GM19351 (cell line): Measurements from ENCODE around the gene KCNAB1.
"Not testable (repeated sequence)": the region's sequence is repeated elsewhere in the genome, so short reads cannot be mapped to it uniquely, and the experiment has no call there.

Experiments
- ATAC-seq: cut with Tn5 transposase; IDR thresholded peaks from one replicate; pipeline ENCODE4 v1.9.1; 2021; ENCODE audit warnings: mild to moderate bottlenecking, moderate library complexity; ENCODE audit not compliant: unreplicated experiment

KCNAB1 gene

DNA sequence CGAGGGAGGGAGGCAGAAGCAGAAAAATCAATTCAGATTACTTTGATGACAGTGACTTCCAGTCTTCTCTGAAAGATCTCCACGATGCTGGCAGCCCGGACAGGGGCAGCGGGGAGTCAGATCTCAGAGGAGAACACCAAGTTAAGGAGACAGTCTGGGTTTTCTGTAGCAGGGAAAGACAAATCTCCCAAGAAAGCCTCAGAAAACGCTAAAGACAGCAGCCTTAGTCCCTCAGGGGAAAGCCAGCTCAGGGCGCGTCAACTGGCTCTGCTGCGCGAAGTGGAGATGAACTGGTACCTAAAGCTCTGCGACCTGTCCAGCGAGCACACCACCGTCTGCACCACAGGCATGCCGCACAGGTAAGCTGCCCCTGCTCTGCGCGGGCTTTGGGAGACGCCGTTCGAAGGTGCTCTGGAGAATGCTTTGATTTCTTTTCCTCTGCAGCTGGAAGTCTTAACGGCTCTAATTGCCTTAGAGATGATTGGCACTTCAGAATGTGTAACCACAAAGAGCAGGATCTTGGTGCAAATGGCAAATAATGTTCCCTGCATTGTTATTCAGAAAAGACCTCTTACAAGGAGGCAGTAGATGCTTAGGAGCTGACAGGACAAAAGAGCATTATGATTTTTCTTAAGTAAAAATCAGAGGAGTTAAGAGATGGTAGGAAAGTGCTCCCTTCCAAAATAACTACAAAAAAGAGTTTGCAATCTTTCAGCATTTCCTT, at the start of gene KCNAB1:
KCNAB1 (plus strand) TSS at position 51 of the 724 bp plus-strand sequence.
- ATAC-seq: no peak

DNA sequence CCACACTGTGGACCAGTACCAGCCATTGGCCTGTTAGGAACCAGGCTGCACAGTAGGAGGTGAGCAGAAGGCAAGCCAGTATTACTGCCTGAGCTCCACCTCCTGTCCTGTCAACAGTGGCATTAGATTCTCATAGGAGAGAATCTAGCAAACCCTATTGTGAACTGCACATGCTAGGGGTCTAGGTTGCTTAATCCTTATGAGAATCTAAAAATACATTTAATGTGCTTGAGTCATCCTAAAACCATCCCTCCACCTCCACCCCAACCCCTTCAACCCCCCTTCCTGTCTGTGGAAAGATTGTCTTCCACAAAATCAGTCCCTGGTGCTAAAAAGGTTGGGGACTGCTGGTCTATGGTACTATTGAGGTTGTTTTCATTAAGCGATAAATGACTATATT, 49.3 kb upstream of the KCNAB1 start:
- no peak for ATAC-seq

DNA sequence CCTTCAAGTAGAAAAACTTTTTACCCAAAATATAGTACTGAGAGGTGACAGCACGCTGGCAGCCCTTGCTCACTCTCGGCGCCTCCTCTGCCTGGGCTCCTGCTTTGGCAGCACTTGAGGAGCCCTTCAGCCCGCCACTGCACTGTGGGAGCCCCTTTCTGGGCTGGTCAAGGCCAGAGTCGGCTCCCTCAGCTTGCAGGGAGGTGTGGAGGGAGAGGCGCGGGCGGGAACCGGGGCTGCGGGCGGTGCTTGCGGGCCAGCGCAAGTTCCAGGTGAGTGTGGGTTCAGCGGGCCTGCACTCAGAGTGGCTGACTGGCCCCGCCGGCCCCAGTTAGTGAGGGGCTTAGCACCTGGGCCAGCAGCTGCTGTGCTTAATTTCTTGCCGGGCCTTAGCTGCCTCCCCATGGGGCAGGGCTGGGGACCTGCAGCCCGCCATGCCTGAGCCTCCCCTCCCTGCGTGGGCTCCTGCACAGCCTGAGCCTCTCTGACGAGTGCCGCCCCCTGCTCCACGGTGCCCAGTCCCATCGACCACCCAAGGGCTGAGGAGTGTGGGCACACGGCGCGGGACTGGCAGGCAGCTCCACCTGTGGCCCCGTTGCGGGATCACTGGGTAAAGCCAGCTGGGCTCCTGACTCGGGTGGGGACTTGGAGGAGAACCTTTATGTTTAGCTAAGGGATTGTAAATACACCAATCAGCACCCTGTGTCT, 47.3 kb upstream of the KCNAB1 start:
- not testable (repeated sequence) for ATAC-seq

DNA sequence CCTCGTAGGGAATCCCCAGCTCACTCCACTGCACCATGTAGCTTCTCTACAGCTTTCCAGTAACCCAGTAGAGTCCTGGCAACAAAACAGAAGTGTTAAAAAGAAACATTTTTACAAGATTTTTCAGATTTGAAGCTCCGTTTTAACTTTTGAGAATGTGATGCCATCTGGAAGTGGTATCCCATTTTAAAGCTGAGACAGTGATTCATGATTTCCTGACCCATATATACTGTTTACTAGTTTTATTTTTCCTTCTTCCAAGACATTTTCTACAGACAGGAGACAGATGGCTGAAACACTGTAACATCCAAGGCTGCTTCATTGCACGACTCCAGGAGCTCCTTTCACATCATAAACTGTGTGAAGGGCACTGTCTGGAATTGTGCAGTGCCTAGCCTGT, 30.3 kb upstream of the KCNAB1 start:
- no peak for ATAC-seq

DNA sequence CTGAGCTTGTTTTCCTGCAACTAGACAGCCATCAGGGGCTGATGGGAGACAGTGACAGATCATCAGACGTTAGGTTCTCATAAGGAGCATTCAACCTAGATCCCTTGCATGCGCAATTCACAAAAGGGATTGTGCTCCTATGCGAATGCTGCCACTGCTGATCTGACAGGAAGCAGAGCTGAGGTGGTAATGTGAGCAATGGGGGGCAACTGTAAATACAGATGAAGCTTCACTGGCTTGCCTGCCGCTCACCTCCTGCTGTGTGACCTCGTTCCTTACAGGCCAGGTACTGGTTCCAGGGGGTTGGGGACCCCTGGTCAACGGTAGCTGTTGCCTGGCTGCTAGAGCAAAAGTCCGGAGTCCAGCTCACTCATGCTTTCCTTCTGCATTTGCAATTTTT, 26.4 kb upstream of the KCNAB1 start:
- no peak for ATAC-seq

DNA sequence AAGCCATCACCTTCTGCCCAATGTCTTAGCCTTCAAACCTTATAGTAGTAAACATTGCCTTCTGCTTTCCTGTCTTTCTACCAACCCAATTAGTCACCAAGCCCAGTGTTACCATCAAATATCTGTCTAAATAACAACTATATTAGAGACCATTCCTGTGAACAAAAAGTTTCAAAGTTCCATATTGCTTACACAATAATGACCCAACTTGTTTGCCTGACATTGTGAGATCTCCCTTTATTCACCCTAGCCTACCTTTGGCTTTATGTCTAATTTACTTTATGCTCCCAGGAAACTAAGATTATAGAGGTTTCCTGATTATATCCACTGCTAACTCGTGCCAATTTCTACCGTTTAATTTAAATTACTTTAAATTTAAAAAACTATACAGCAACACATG, 26.0 kb upstream of the KCNAB1 start:
- no peak for ATAC-seq

DNA sequence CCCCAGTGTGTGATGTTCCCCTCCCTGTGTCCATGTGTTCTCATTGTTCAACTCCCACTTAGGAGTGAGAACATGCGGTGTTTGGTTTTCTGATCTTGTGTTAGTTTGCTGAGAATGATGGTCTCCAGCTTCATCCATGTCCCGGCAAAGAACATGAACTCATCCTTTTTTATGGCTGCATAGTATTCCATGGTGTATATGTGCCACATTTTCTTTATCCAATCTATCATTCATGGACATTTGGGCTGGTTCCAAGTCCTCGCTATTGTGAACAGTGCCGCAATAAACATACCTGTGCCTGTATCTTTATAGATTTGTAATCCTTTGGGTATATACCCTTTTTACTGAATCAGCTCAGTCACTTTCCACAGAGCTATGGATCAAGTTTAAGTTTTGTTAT, 24.7 kb upstream of the KCNAB1 start:
- not testable (repeated sequence) for ATAC-seq

DNA sequence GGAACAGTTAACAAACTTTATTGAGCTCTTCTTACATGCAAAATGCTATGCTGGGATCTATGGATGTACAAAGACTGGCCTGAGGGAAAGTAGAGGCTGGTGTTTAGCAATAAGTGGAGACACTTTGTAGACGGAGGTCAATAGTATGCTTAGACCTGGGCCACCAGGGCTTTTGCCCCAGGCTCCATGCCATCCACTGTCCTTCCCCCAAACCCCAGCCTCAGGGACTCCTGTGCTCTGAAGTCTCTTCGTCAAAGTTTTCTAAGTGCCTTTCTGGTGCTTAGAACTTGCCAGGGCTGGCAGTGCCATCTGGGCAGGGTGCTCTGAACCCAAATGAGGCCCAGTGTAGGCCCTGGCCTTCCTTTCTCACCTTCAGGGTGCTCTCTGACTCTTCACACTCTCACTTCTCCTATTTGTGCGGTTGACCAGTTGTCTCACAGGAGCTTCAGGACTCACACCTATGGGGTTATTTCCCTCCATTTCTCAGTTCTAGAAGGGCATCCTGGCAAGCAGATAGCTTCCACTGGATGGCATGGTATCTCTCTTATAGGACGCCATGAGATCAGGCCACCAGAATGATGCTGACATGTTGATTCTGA, 21.8 kb upstream of the KCNAB1 start:
- peak; percentile 98 for ATAC-seq

DNA sequence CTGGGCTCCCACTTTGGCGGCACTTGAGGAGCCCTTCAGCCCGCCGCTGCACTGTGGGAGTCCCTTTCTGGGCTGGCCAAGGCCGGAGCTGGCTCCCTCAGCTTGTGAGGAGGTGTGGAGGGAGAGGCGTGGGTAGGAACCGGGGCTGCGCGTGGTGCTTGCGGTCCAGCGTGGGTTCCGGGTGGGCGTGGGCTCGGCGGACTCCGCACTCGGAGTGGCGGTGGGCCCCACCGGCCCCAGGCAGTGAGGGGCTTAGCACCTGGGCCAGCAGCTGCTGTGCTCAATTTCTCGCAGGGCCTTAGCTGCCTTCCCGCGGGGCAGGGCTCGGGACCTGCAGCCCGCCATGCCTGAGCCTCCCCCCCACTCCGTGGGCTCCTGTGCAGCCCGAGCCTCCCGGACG, 21.0 kb upstream of the KCNAB1 start:
- not testable (repeated sequence) for ATAC-seq

DNA sequence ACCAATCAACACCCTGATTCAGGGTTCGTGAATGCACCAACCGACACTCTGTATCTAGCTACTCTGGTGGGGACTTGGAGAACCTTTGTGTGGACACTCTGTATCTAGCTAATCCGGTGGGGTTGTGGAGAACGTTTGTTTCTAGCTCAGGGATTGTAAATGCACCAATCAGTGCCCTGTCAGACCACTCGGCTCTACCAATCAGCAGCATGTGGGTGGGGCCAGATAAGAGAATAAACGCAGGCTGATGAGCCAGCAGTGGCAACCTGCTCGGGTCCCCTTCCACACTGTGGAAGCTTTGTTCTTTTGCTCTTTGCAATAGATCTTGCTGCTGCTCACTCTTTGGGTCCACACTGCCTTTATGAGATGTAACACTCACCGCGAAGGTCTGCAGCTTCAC, 20.4 kb upstream of the KCNAB1 start:
- ATAC-seq: not testable (repeated sequence)

DNA sequence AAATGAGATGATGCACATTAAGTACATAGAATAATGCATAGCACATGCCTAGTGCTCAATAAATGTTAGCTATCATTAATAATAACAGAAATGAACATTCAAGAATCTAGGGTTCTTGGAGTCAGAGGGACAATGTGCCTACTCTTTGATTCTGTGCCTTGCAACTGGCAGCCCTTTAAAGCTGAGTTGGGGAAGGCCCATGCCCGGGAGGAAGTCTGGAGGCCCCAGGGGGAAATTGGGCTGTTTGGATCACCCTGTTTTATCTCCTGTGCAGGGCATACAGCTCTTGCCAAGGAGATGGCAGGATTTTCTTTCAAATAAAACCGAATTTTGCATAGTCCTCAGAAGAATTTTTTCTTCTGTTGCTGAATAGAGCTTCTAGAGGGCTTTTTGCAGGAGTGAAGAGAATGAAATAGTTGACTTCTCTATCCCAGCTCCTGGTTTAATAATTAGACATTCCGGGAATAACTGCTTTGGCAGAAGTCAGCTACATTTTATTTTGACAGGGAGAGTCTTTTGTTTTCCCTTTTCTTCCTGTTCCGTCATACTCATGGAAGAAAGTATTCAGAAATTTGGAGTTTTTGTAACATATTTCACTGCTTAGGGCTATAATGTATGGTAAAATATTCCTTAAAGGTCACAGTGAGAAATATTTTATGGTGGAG, 18.0 kb upstream of the KCNAB1 start:
- ATAC-seq: no peak

DNA sequence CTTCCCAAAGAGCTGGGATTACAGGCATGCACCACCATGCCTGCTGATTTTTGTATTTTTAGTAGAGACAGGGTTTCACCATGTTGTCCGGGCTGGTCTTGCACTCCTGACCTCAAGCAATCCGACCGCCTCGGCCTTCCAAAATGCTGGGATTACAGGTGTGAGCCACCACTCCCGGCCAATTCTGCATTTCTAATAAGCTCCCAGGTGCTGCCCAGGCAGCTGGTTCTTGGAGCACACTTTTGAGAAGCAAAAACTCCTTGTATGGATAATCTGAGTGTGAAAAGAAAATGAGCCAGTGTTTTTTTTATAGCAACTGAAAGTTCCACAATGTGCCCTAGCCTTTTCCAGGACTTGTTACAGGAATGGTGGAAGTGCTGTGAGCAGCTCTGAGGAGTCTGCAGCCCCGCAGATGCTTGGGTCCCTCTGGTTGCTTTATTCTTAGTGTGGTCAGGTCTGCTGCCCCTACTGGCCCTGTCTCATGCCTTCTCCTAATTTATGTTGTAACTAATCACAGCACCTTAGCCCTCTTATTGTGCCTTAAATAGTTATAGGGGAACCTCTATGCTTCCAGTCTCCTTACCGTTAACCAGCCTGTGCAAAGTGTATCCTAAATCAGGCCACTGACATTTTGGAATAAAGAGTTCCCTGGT, 13.5 kb upstream of the KCNAB1 start:
- ATAC-seq: no peak

DNA sequence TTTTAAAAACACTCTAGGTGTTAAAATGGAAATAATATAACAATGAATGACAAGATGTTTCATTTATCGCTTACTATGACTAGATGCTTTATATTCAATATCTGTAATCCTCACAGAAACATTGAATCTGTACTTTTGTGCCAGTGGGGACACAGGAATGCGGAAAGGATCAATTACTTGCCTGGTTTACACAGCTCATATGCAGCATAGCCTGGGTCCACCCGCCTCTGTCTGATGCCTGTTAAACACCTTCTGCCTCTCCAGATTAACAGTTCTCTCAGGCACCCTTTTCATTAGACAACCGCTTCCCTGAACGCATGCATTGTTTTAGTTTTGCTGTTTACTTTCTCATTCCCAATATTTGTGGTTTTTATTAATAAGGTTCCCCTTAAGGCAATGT, 12.9 kb upstream of the KCNAB1 start:
- no peak for ATAC-seq

DNA sequence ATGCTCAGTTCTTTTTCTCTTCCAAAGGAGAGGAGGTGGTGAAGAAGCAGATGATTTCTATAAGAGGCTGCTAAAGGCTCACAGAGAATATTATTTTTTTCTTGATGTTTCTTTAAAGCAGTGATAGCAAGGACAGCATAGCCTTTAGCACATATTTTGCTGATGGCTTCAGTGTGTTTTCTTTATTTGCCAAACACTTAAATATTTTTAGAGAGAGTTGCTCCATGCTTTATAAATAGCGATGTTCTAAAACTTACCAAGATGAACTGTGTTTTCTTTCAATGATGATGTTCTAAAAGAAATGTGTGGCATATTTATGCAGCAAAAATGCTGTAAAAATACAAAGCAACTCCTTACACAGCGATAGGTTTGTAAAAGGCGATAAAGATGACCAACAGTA, 11.8 kb upstream of the KCNAB1 start:
- ATAC-seq: no peak

DNA sequence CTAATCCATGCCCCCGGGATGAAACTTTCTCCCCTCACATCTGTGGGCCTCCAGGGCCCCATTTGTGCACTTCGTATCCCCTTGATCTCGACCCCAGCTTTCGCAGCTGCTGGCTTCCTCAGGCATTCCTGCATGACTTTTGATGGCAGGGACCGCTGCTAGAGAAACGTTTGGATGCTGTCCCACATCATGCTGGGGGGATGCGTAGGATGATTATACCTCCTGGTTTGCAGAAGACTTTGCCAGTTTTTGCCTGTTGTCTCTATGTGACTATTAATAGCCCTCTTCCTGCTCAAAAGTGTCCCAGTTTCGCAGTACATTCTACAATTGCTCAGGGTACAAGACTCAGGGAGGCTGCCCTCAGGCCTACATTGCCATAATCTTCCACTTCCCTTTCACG, 10.4 kb upstream of the KCNAB1 start:
- no peak for ATAC-seq

DNA sequence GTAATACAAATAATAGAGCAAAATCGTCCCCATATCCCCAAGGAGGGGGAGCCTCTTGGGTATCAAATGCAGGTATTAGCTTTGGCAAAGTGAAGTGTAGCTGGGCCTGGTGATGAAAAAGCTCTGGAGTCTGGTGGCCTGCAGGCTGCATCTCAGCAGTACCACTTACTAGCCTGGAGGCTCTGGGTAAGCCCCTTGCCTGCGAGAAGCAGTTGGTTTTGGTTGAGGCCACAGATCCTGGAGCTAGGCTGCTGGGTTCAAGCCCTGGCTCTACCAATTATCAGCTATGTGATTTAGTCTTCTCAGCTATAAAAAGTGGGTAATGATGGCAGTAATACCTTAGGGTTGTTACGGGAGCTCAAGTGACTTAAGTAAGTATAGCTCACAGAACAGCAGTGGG, 6.1 kb downstream of the KCNAB1 start:
- no peak for ATAC-seq

DNA sequence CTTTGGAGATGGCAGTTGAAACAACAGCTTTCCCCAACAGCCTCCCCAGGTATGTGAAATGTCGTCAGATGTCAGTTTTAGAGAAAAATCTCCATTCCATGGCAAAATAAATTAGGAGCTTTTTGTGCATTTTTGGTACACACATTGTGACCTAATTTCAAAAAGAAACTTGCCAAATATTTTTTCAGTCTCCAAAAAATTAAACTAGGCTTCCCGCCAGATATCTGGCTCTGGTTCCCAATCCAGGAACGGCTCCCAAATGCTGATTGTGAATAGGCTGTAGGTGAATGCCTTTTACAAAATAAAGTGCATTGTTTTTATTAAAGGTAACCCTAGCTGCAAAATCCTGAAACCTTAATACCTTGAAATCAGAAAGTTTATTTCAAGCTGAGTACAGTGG, 10.9 kb downstream of the KCNAB1 start:
- ATAC-seq: no peak

DNA sequence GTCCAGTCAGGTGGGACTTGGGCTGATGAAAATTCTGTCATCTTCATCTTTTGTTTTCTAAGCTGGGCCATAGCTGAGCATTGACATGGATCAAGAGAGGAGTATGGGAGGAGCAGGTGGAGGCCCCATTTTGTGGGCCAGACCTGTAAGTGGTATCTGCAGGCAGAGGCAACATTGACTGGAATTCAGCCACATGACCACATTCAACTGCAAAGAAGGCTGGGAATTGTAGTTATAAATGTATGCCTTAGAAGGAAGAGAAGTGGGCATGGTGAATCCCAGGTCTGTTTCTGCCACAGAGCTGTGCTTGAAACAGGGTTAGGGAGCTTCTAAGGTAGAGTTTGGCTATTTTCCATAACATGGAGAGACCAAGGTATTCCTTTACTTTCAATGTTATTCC, 11.4 kb downstream of the KCNAB1 start:
- no peak for ATAC-seq

DNA sequence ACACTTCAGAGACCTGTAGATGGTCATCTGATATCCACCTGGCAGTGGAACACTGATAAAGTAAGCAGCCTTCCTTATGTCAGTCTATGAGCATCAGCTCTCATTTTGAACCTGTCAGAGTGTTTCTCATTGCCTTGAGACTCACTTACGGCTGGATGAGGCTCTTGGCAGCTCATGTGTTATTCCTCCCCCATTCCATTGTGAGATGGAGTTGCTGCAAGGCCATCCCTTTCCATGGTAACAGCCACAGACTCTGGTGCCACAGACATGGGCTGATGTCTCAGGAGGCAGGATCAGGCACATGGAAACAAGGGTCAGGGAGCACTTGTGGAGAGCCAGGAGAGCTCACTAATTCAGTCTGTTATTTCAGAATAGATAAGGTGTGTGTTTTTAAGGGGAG, 11.9 kb downstream of the KCNAB1 start:
- ATAC-seq: no peak

DNA sequence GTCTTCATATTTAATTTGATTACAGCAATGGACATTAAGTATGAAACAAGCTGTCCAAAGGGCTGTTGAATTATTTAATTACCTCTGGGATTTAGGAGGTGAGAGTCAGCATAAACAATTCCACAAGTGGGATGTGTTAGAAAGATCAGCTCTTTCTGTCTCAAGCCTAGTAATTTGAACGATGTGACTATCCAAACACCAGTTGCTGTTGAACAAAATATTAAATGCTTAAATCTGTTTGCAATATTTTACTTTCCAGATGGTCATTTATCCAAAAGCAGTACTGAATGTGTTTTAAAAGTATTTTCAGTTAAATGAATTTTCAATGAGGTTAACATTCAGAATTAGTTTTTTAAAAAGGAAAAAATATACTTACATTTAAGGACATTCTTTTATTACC, 12.7 kb downstream of the KCNAB1 start:
- no peak for ATAC-seq

DNA sequence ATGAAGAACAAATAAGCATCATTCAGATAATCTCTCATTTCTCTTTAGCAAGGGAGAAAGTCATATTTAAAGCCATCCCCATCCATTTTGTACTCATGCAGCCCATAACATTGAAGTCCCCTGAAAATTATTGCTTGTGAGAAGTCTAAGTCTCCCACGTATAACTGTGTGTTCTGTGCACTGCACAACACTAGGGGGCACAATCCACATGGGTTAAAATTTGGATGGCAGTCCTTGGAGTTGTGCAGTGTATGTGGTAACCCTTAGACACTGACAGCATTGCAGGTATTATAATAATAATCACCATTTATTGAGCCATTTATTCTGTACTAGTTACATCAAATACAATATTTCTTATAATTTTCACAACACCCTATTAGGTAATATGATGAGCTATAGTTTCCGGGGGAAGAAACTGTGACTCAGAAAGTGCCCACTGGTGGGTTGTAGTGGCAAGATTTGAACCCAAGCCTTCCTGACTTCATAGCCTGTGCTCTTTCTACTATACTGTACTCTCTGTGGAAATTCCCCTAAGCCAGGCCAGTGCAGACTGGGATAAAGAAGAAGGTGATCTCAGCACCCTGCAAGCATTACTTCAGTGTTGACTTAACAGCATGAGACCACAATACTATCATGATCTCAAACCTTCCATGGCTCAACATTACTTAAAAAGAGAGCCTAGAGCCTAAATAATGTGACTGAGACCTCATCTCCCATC, 15.7 kb downstream of the KCNAB1 start:
- ATAC-seq: peak; percentile 54
